Endodermal cell (in vitro differentiated cells): Measurements from ENCODE around the gene APOC3. TPM values are rescaled to one million over a fixed set of nuclear protein-coding genes. Genes with fewer than 3 reads are reported as not detected.
A peak's percentile ranks its signal among the peaks of the same experiment; 100 is the strongest.

ENCODE experiments used
- DNase-seq: peaks from one replicate; pipeline ENCODE4 v3.0.0-alpha.2; 2017
- H3K27ac ChIP-seq: 2 replicates; pipeline ENCODE4 v1.5.1; 2013; ENCODE audit warnings: mild to moderate bottlenecking, low read depth, low read length, moderate library complexity
- H3K27me3 ChIP-seq: 2 replicates; pipeline ENCODE4 v1.6.1; 2013; ENCODE audit warnings: mild to moderate bottlenecking, low read length, moderate library complexity; ENCODE audit not compliant: insufficient read depth, control insufficient read depth, poor library complexity, severe bottlenecking
- H3K36me3 ChIP-seq: 2 replicates; pipeline ENCODE4 v1.7.0; 2013; ENCODE audit warnings: mild to moderate bottlenecking, low read length, moderate library complexity; ENCODE audit not compliant: control insufficient read depth, insufficient read depth
- H3K4me1 ChIP-seq: one replicate; pipeline ENCODE4 v1.7.0; 2013; ENCODE audit warnings: low read length; ENCODE audit not compliant: control insufficient read depth, insufficient read depth
- H3K4me3 ChIP-seq: 2 replicates; pipeline ENCODE4 v1.5.1; 2013; ENCODE audit warnings: mild to moderate bottlenecking, low read length, moderate library complexity
- H3K9ac ChIP-seq: 2 replicates; pipeline ENCODE4 v1.6.1; 2013; ENCODE audit warnings: mild to moderate bottlenecking, low read length, moderate library complexity; ENCODE audit not compliant: poor library complexity, severe bottlenecking; ENCODE audit errors: extremely low read depth
- H3K9me3 ChIP-seq: 2 replicates; pipeline ENCODE4 v1.6.1; 2013; ENCODE audit warnings: mild to moderate bottlenecking, low read length, moderate library complexity; ENCODE audit not compliant: control insufficient read depth
- H3K27ac Mint-ChIP-seq: 2 replicates; pipeline ENCODE4 v1.8.0; 2020; ENCODE audit warnings: mixed read lengths
- H3K27me3 Mint-ChIP-seq: 2 replicates; pipeline ENCODE4 v1.8.0; 2021; ENCODE audit warnings: mild to moderate bottlenecking, mixed read lengths; ENCODE audit not compliant: insufficient read depth
- H3K36me3 Mint-ChIP-seq: 2 replicates; pipeline ENCODE4 v1.8.0; 2020; ENCODE audit warnings: low read depth, mixed read lengths
- H3K4me1 Mint-ChIP-seq: 2 replicates; pipeline ENCODE4 v1.8.0; 2020; ENCODE audit warnings: mixed read lengths
- H3K4me3 Mint-ChIP-seq: 2 replicates; pipeline ENCODE4 v1.8.0; 2020; ENCODE audit warnings: mild to moderate bottlenecking, moderate library complexity, mixed read lengths
- H3K9me3 Mint-ChIP-seq: 2 replicates; pipeline ENCODE4 v1.8.0; 2020; ENCODE audit warnings: mild to moderate bottlenecking, mixed read lengths
- WGBS, 2 experiments: methylation state at CpG; one replicate each; pipeline versions ENCODE4 v1.1.5 to v1.1.7; 2013; ENCODE audit warnings: missing lambda C conversion rate in 2 of 2, mixed read lengths in 1 of 2; ENCODE audit not compliant: insufficient coverage in 1 of 2, insufficient read length in 1 of 2; 5-methylcytosine and 5-hydroxymethylcytosine counted together
- total RNA-seq, 2 donors: library from RNA; stranded (reverse); fragmentation: NEBNext Ultra II Directional in 1 of 2; extraction: Animal tissue kit (Norgen Biotek cat#: 25700) in 1 of 2; gene quantifications; 2 replicates in 1 of 2; 3 replicates in 1 of 2; pipeline ENCODE4 v1.2.1, GENCODE V29; 2021
- TF ChIP-seq, protein P1 (sequence below): fragments of 200-600 bp; sonication (generic); conservative IDR thresholded peaks from 2 replicates; pipeline ENCODE4 v1.5.0; 2021; ENCODE audit warnings: antibody characterized with exemption, mild to moderate bottlenecking

APOC3 gene
- total RNA-seq, 2 donors from 2014 or later, result not detected

GRCh38 chr11:116849060-116849459 lies 19.4 kb downstream of the APOC3 start:
- Mint-ChIP-seq H3K27ac (no peak overlapping the region), H3K27me3 (no peaks in the 10 kb centered on the region), H3K9me3 (no peaks in the 10 kb centered on the region), H3K4me1 (peaks cover 5% of the 10 kb centered on the region), H3K4me3 (no peak overlapping the region), H3K36me3 (peaks cover 51% of the 10 kb centered on the region)
- Histone ChIP-seq H3K27me3 (no peaks in the 10 kb centered on the region), H3K4me3 (no peak overlapping the region), H3K9me3 (no peaks in the 10 kb centered on the region), H3K9ac (no peak overlapping the region), H3K4me1 (peaks cover 1% of the 10 kb centered on the region), H3K27ac (no peak overlapping the region), H3K36me3 (peaks cover 50% of the 10 kb centered on the region)
- TF ChIP-seq, protein P1, sequence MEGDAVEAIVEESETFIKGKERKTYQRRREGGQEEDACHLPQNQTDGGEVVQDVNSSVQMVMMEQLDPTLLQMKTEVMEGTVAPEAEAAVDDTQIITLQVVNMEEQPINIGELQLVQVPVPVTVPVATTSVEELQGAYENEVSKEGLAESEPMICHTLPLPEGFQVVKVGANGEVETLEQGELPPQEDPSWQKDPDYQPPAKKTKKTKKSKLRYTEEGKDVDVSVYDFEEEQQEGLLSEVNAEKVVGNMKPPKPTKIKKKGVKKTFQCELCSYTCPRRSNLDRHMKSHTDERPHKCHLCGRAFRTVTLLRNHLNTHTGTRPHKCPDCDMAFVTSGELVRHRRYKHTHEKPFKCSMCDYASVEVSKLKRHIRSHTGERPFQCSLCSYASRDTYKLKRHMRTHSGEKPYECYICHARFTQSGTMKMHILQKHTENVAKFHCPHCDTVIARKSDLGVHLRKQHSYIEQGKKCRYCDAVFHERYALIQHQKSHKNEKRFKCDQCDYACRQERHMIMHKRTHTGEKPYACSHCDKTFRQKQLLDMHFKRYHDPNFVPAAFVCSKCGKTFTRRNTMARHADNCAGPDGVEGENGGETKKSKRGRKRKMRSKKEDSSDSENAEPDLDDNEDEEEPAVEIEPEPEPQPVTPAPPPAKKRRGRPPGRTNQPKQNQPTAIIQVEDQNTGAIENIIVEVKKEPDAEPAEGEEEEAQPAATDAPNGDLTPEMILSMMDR, result no peak
- WGBS, 2 experiments, result 96 to 97% methylated on average over 10 to 12 of the region's 12 CpGs
- DNase-seq, result no peak

DNA sequence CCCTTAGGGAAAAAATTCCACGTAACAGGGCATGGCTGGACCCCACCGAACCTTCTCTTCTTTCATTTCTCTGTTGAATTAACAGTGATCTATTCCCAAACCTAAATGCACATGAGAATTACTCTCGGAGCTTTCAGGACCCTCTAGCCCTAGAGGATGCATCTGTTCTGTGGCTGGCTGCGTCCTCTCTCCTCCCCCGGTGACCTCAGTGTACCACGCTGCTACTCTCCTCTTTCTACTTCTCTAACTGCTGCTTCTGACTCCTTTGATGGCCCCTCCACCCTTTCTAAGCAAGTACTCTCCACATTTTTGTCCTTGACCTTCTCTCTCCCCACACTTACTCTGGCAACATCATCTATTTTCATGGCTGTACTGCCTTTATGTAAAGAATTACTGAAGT lies 19.8 kb downstream of the APOC3 start:
- Histone ChIP-seq H3K27ac (no peak overlapping the region), H3K4me1 (no peaks in the 10 kb centered on the region), H3K9ac (no peak overlapping the region), H3K4me3 (no peak overlapping the region), H3K9me3 (peaks cover 2% of the 10 kb centered on the region), H3K27me3 (no peaks in the 10 kb centered on the region), H3K36me3 (peaks cover 53% of the 10 kb centered on the region)
- TF ChIP-seq, protein P1, result no peak
- Mint-ChIP-seq H3K4me1 (peaks cover 5% of the 10 kb centered on the region), H3K36me3 (peaks cover 54% of the 10 kb centered on the region), H3K27ac (peak overlapping the region; percentile 1), H3K27me3 (no peaks in the 10 kb centered on the region), H3K9me3 (no peaks in the 10 kb centered on the region), H3K4me3 (no peak overlapping the region)
- no peak for DNase-seq
- 96 to 99% methylated on average over 6 of the region's 6 CpGs for WGBS, 2 experiments

DNA sequence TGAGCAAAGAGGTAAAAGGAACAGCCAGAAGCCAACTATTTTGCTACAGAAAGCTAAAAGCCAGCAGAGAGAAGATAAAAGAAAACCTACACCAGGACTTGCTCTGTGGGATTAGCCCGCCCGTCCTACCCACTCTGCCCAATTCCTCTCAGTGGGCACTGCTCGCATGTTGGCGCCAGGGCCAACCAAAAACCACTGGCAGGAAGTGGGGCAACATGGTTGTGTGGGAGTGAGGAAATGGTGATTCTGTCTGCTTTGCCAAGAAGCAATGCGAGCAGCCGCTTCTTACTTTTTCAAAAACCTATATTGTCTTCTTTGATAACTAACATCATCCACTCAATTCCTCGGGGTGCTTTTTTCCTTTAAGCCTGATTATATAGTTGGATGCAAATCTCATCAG lies 21.9 kb downstream of the APOC3 start:
- H3K36me3 Mint-ChIP-seq, result peaks cover 54% of the 10 kb centered on the region
- no peaks in the 10 kb centered on the region for H3K27me3 Mint-ChIP-seq
- DNase-seq, result no peak
- no peaks in the 10 kb centered on the region for H3K4me1 ChIP-seq
- H3K9me3 Mint-ChIP-seq, result no peaks in the 10 kb centered on the region
- no peak overlapping the region for H3K4me3 Mint-ChIP-seq
- H3K4me1 Mint-ChIP-seq, result peaks cover 5% of the 10 kb centered on the region
- TF ChIP-seq, protein P1, result no peak
- no peak overlapping the region for H3K4me3 ChIP-seq
- no peak overlapping the region for H3K9ac ChIP-seq
- peaks cover 46% of the 10 kb centered on the region for H3K36me3 ChIP-seq
- no peak overlapping the region for H3K27ac Mint-ChIP-seq
- H3K27me3 ChIP-seq, result no peaks in the 10 kb centered on the region
- H3K9me3 ChIP-seq, result peaks cover 3% of the 10 kb centered on the region
- WGBS, 2 experiments, result 95 to 100% methylated on average over 3 to 7 of the region's 7 CpGs
- no peak overlapping the region for H3K27ac ChIP-seq
